B cell (primary cell): Measurements from ENCODE around the gene VAV2.

Source experiments
- EZH2 ChIP-seq: IDR thresholded peaks from 2 replicates; pipeline ENCODE4 v1.6.1; 2012; ENCODE audit warnings: borderline replicate concordance, low read depth, mild to moderate bottlenecking, moderate library complexity, low read length; ENCODE audit not compliant: insufficient read depth, poor library complexity, severe bottlenecking
- TF ChIP-seq, protein P1 (sequence below): fragments of 200-600 bp; IDR thresholded peaks from one replicate; pipeline ENCODE4 v1.8.0; 2022; ENCODE audit warnings: antibody characterized with exemption, mild to moderate bottlenecking

GRCh38 chr9:133797406-133798105 is 194.6 kb downstream of the VAV2 start:
- TF ChIP-seq, protein P1, sequence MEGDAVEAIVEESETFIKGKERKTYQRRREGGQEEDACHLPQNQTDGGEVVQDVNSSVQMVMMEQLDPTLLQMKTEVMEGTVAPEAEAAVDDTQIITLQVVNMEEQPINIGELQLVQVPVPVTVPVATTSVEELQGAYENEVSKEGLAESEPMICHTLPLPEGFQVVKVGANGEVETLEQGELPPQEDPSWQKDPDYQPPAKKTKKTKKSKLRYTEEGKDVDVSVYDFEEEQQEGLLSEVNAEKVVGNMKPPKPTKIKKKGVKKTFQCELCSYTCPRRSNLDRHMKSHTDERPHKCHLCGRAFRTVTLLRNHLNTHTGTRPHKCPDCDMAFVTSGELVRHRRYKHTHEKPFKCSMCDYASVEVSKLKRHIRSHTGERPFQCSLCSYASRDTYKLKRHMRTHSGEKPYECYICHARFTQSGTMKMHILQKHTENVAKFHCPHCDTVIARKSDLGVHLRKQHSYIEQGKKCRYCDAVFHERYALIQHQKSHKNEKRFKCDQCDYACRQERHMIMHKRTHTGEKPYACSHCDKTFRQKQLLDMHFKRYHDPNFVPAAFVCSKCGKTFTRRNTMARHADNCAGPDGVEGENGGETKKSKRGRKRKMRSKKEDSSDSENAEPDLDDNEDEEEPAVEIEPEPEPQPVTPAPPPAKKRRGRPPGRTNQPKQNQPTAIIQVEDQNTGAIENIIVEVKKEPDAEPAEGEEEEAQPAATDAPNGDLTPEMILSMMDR: no peak
- no peak for TF ChIP-seq EZH2
